Measurements from ENCODE around the gene WDR5.

Gene WDR5

DNA sequence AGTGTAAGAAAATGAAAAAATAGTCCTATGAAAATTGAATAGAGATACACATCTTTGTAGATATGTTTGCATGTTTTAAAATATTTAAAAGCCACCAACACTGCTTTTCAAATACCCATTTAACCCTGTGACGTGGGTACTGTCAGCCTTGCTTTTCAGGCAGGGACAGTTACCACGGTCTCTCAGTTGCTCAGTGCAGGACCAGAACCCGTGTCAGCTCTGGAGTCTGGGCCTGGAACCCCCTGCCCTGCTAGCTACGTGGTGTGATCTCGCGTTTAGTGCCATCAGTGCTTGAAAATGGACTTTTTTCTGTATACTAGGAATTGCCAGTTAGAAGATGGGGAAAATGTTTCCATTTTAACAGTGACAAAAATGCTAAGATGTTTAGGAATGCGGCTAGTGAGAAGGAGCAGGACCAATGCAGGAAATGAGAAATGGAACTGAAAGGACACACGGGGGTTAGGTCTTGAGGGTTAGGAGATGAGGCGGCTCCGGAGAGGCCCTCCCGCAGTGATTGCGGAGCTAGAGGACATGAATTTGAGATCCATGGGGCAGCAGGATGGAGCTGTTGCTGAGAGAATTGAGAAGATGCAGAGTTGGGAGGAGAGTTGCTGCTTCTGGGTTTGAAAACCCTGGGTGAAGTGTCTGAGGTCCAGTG is 14.8 kb downstream of the WDR5 start:
- Histone ChIP-seq H3K27ac (ENCODE audit: extremely low read depth, low read depth, low read length) (no peak overlapping the region), H3K4me1 (ENCODE audit: control insufficient read depth, insufficient read depth, low read length) (no peaks in the 10 kb centered on the region), H3K9me3 (ENCODE audit: control insufficient read depth, insufficient read depth, low read depth, low read length) (no peaks in the 10 kb centered on the region), H3K36me3 (ENCODE audit: control insufficient read depth in 2 of 2, insufficient read depth in 1 of 2, low read length in 2 of 2) (peaks cover 17 to 93% of the 10 kb centered on the region in 2 experiments; a peak in 2 of 3 replicates), H3K4me3 (ENCODE audit: low read depth, low read length) (no peak overlapping the region)
- POLR2A ChIA-PET, result interaction anchor here (0.8 to 2.6 kb wide), 2 partner anchors 9 to 15 kb away, joined by 3 to 8 read pairs; partner anchors contain the start of gene WDR5
- CTCF ChIA-PET, result no interaction called here
- TF ChIP-seq, protein P1, sequence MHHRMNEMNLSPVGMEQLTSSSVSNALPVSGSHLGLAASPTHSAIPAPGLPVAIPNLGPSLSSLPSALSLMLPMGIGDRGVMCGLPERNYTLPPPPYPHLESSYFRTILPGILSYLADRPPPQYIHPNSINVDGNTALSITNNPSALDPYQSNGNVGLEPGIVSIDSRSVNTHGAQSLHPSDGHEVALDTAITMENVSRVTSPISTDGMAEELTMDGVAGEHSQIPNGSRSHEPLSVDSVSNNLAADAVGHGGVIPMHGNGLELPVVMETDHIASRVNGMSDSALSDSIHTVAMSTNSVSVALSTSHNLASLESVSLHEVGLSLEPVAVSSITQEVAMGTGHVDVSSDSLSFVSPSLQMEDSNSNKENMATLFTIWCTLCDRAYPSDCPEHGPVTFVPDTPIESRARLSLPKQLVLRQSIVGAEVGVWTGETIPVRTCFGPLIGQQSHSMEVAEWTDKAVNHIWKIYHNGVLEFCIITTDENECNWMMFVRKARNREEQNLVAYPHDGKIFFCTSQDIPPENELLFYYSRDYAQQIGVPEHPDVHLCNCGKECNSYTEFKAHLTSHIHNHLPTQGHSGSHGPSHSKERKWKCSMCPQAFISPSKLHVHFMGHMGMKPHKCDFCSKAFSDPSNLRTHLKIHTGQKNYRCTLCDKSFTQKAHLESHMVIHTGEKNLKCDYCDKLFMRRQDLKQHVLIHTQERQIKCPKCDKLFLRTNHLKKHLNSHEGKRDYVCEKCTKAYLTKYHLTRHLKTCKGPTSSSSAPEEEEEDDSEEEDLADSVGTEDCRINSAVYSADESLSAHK (tag by site-specific recombination; IDR thresholded peaks at IDR 0.05), result no peak
- TF ChIP-seq, protein P2, sequence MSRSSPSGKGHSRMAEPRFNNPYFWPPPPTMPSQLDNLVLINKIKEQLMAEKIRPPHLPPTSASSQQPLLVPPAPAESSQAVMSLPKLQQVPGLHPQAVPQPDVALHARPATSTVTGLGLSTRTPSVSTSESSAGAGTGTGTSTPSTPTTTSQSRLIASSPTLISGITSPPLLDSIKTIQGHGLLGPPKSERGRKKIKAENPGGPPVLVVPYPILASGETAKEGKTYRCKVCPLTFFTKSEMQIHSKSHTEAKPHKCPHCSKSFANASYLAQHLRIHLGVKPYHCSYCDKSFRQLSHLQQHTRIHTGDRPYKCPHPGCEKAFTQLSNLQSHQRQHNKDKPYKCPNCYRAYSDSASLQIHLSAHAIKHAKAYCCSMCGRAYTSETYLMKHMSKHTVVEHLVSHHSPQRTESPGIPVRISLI (tag by site-specific recombination; IDR thresholded peaks at IDR 0.05), result no peak

DNA sequence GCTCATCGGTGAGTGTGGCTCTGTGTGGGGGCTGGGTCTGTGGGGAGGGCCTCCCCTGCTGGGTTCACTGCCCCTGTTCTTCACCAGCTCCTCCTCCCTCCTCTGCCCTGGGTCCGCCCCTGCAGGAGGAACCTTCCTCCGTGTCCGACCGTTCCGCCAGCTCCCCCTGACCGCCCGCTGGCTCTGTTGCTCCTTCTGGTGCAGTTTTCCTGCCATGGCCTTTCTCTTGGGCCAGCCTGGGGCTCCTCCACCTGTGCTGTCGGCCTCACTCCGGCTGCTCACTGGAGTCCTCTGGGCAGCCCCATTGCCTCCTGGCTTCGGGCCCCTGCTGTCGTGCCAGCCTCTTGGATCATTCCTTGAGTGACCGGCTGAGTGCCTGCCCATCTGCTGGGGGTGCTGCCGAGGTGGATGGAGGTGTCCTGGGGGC is 16.2 kb downstream of the WDR5 start:
- ChIA-PET POLR2A (interaction anchor here (2.0 to 2.2 kb wide), 2 partner anchors 14 to 16 kb away, joined by 5 to 6 read pairs; partner anchors contain the start of gene WDR5), CTCF (no interaction called here)
- TF ChIP-seq ZNF660 (tag by site-specific recombination; IDR thresholded peaks at IDR 0.05) (no peak), MZF1 (tag by site-specific recombination; IDR thresholded peaks at IDR 0.05; ENCODE audit: borderline replicate concordance) (no peak), EGR2 (tag by site-specific recombination; IDR thresholded peaks at IDR 0.05; ENCODE audit: low read depth) (peak; percentile 37; the same call in 1 of the 2 replicates), KLF10 (tag by site-specific recombination; IDR thresholded peaks at IDR 0.05) (no peak), ZNF473 (tag by site-specific recombination; IDR thresholded peaks at IDR 0.05) (no peak)
- no peaks in the 10 kb centered on the region for H3K4me1 ChIP-seq (ENCODE audit: control insufficient read depth, insufficient read depth, low read length)
- H3K27ac ChIP-seq (ENCODE audit: extremely low read depth, low read depth, low read length), result no peak overlapping the region
- H3K9me3 ChIP-seq (ENCODE audit: control insufficient read depth, insufficient read depth, low read depth, low read length), result no peaks in the 10 kb centered on the region
- peaks cover 12 to 97% of the 10 kb centered on the region in 2 experiments; a peak in 2 of 3 replicates for H3K36me3 ChIP-seq (ENCODE audit: control insufficient read depth in 2 of 2, insufficient read depth in 1 of 2, low read length in 2 of 2)
- H3K4me3 ChIP-seq (ENCODE audit: low read depth, low read length), result no peak overlapping the region

DNA sequence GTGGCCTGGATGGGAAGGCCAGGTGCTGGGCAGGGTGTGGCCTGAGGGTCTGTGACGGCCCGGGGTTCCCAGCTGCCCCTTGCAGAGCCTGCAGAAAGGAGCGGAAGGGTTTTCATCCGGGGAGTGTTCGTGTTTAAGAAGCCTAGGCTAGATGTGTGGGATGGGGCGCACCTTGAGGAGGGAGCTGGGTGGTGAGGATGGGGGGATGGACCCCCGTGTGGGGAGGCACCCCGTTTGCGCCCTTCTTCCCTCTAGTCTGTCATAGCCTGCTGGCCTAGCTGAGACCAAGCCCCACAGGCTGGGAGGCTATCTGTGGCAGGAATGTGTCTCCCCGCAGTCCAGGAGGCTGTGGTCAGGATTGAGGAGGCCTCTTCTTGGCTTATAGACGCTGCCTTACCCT is 16.6 kb downstream of the WDR5 start:
- H3K4me1 ChIP-seq (ENCODE audit: control insufficient read depth, insufficient read depth, low read length), result no peaks in the 10 kb centered on the region
- TF ChIP-seq ZFP41 (tag by site-specific recombination; IDR thresholded peaks at IDR 0.05; ENCODE audit: borderline replicate concordance), result no peak
- no peak for TF ChIP-seq ZNF292 (tag by site-specific recombination; IDR thresholded peaks at IDR 0.05; ENCODE audit: borderline replicate concordance, low read depth)
- no peak for TF ChIP-seq ZNF660 (tag by site-specific recombination; IDR thresholded peaks at IDR 0.05)
- TF ChIP-seq EGR2 (tag by site-specific recombination; IDR thresholded peaks at IDR 0.05; ENCODE audit: low read depth), result no peak
- no peak for TF ChIP-seq ZBTB17 (tag by site-specific recombination; IDR thresholded peaks at IDR 0.05)
- no peak for TF ChIP-seq ZNF311 (tag by site-specific recombination; IDR thresholded peaks at IDR 0.05; ENCODE audit: borderline replicate concordance)
- no peak for TF ChIP-seq HOXC10 (CRISPR knock-in tag; IDR thresholded peaks at IDR 0.05)
- TF ChIP-seq ZNF560 (tag by site-specific recombination; IDR thresholded peaks at IDR 0.05; ENCODE audit: borderline replicate concordance), result no peak
- no peak for TF ChIP-seq ZFP37 (tag by site-specific recombination; IDR thresholded peaks at IDR 0.05)
- TF ChIP-seq KLF10 (tag by site-specific recombination; IDR thresholded peaks at IDR 0.05), result no peak
- no peak for TF ChIP-seq ZNF133 (tag by site-specific recombination; IDR thresholded peaks at IDR 0.05)
- TF ChIP-seq KLF8 (tag by site-specific recombination; IDR thresholded peaks at IDR 0.05), result no peak
- no peak overlapping the region for H3K27ac ChIP-seq (ENCODE audit: extremely low read depth, low read depth, low read length)
- no peaks in the 10 kb centered on the region for H3K9me3 ChIP-seq (ENCODE audit: control insufficient read depth, insufficient read depth, low read depth, low read length)
- ChIA-PET CTCF (interaction anchor here (0.6 kb wide), 1 partner anchor 19 kb away, joined by 3 read pairs; no protein-coding TSS in a partner anchor), POLR2A (interaction anchor here (2.0 to 2.2 kb wide), 2 partner anchors 14 to 16 kb away, joined by 5 to 6 read pairs; partner anchors contain the start of gene WDR5)
- H3K36me3 ChIP-seq (ENCODE audit: control insufficient read depth in 2 of 2, insufficient read depth in 1 of 2, low read length in 2 of 2), result peaks cover 12 to 97% of the 10 kb centered on the region in 2 experiments; a peak in 2 of 3 replicates
- H3K4me3 ChIP-seq (ENCODE audit: low read depth, low read length), result no peak overlapping the region
